Activated CD8-positive, alpha-beta memory T cell treated with anti-CD3 and anti-CD28 coated beads, Interleukin-2, amount 10 ng/mL, durations not matched to agents 7 days and 5 days (primary cell): ENCODE data around the gene AOAH. TPM values are rescaled to one million over a fixed set of nuclear protein-coding genes. Genes with fewer than 3 reads are reported as not detected.
"Not testable (repeated sequence)": the region's sequence is repeated elsewhere in the genome, so short reads cannot be mapped to it uniquely, and the experiment has no call there.

Source experiments
- ATAC-seq: fragments of 150-1000 bp; cut with Tn5 transposase; one replicate; pipeline ENCODE4 v1.10.0; 2021; ENCODE audit warnings: moderate library complexity
- CTCF ChIA-PET: fragments of 350-600 bp; sonication (Branson Sonifier 250); formaldehyde crosslinking; loops from one replicate; lab custom pipeline; 2021; ENCODE audit warnings: antibody characterized with exemption; lab: Charles Lee
- DNase-seq: peaks from one replicate; pipeline ENCODE4 v3.0.0-alpha.2; 2020
- H3K27ac Mint-ChIP-seq: one replicate; pipeline ENCODE4 v1.8.0; 2021; ENCODE audit warnings: mild to moderate bottlenecking, mixed read lengths
- H3K27me3 Mint-ChIP-seq: one replicate; pipeline ENCODE4 v1.8.0; 2021; ENCODE audit warnings: mixed read lengths
- H3K36me3 Mint-ChIP-seq: one replicate; pipeline ENCODE4 v1.8.0; 2021; ENCODE audit warnings: mild to moderate bottlenecking, mixed read lengths
- H3K4me1 Mint-ChIP-seq: one replicate; pipeline ENCODE4 v1.8.0; 2021; ENCODE audit warnings: mixed read lengths
- H3K4me3 Mint-ChIP-seq: one replicate; pipeline ENCODE4 v1.8.0; 2021; ENCODE audit warnings: mild to moderate bottlenecking, moderate library complexity, mixed read lengths
- H3K9me3 Mint-ChIP-seq: one replicate; pipeline ENCODE4 v1.8.0; 2022; ENCODE audit warnings: low read depth, mixed read lengths
- total RNA-seq, 2 experiments: library from RNA; stranded (reverse); gene quantifications; one replicate each; pipeline ENCODE4 v1.2.3, GENCODE V29; 2021

Gene AOAH
- total RNA-seq, 2 experiments from 2014 or later = 44.5 to 48.8 TPM

- ATAC-seq (no peak), DNase-seq (no peak)
- Mint-ChIP-seq H3K36me3 (peaks cover 24% of the 10 kb centered on the region), H3K4me3 (no peak overlapping the region), H3K27ac (no peak overlapping the region), H3K27me3 (no peaks in the 10 kb centered on the region), H3K9me3 (no peaks in the 10 kb centered on the region), H3K4me1 (peaks cover 19% of the 10 kb centered on the region)
- CTCF ChIA-PET = interaction anchor here (0.5 to 2.9 kb wide), 4 partner anchors 11 to 524 kb away, joined by 3 to 19 read pairs (median 4); no protein-coding TSS in a partner anchor
Measured at GRCh38 chr7:36658335-36659171, 65.7 kb downstream of the AOAH start.

- CTCF ChIA-PET = interaction anchor here (1.2 to 2.9 kb wide), 3 partner anchors 13 to 525 kb away, joined by 3 to 19 read pairs (median 8); no protein-coding TSS in a partner anchor
- no peak overlapping the region for H3K4me3 Mint-ChIP-seq
- H3K4me1 Mint-ChIP-seq = peaks cover 25% of the 10 kb centered on the region
- peak overlapping the region; percentile 64 for H3K27ac Mint-ChIP-seq
- ATAC-seq (no peak), DNase-seq (no peak)
- no peaks in the 10 kb centered on the region for H3K27me3 Mint-ChIP-seq
- H3K9me3 Mint-ChIP-seq = no peaks in the 10 kb centered on the region
- H3K36me3 Mint-ChIP-seq = peaks cover 28% of the 10 kb centered on the region
Measured at GRCh38 chr7:36657036-36657660, 67.1 kb downstream of the AOAH start.

DNA sequence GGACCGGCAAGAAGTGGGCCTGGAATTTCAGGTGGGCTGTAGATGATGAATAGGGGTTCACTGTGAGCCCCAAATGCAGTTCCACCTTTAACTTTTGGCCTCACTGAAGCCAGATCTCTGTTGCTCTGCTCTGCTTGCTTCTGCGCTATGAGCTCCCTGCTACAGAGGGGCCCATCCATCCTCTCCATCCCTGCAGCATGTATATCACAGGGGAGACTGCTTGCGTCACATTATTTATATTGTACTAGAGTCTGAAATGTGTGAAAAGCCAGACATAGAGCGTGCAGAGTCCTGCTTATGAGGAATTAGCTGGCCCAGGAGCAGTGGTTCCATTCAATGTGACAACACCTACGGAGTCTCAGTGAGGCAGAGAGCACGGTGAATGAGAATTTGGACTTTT lies 69.9 kb downstream of the AOAH start:
- DNase-seq = no peak
- ATAC-seq = no peak
- Mint-ChIP-seq H3K27me3 (no peaks in the 10 kb centered on the region), H3K27ac (no peak overlapping the region), H3K9me3 (no peaks in the 10 kb centered on the region), H3K4me3 (no peak overlapping the region), H3K4me1 (peaks cover 36% of the 10 kb centered on the region), H3K36me3 (peaks cover 38% of the 10 kb centered on the region)
- CTCF ChIA-PET = interaction anchor here (2.5 kb wide), 1 partner anchor 16 kb away, joined by 8 read pairs; no protein-coding TSS in a partner anchor

DNA sequence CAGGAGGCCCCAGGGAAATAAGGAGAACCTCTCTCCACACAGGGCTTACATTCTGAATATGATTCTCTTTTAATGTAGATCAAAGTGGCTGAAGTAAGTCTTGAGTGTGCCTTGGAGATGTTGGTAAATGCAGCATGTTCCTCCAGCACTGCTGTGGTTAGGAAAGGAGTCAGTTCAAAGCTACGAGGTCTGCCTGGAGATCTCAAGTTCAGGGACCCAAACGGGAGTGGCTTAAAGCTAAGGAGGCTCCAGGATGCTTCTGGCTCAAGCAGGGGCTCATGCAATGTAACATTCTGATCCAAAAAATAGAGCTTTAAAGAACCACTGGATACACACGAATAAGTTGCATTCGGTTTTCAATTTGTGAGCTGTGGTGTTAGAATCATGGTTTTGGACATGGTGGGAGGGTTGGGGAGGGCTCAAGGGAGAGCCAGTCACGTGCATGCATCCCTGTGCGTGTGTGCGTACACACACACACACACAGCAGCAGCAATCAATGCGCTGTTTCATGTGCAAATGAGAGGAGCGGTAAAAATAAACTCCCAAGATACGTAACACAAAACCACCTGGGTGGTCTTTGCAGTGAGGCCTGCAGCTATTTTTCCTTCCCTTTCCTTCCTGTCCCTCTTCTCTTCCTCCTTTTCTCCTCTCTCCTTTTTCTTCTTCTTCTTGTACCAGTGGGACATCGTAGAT lies 70.5 kb downstream of the AOAH start:
- H3K9me3 Mint-ChIP-seq = no peaks in the 10 kb centered on the region
- H3K4me3 Mint-ChIP-seq = no peak overlapping the region
- H3K27me3 Mint-ChIP-seq = no peaks in the 10 kb centered on the region
- peaks cover 34% of the 10 kb centered on the region for H3K4me1 Mint-ChIP-seq
- DNase-seq (no peak), ATAC-seq (no peak)
- CTCF ChIA-PET = interaction anchor here (1.0 kb wide), 1 partner anchor 12 kb away, joined by 4 read pairs; no protein-coding TSS in a partner anchor
- H3K36me3 Mint-ChIP-seq = peaks cover 38% of the 10 kb centered on the region
- H3K27ac Mint-ChIP-seq = no peak overlapping the region

DNA sequence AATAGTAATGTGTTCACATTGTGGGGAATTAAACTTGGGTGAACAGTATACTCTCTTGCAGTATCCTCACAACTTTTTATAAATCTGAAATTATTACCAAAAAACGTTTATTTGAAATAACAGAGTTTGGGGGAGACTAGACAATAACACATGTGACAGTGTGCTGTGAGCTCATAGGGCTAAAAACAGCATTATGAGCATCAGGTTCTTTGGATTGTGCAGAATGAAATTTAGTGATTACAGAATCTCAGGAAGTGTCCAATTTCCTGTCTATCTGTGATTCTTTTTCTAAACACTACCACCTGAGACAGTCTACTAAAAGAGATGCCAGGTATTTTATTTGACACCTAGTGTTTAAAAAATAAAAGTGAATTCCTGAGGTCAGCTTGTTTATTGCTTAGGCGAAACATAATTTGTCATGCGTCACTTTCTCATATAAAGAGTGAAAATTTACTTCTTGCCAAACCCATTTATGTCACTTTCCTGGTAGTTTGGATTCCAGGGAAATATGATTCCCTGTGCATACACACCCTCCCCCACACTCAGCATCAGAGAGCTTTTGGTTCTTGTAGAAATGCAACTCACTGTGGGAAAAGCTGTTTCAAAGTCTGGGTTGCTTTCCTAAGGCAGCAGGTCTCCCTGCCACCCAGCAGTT lies 71.2 kb downstream of the AOAH start:
- Mint-ChIP-seq H3K27ac (no peak overlapping the region), H3K4me3 (no peak overlapping the region), H3K4me1 (peaks cover 31% of the 10 kb centered on the region), H3K27me3 (no peaks in the 10 kb centered on the region), H3K9me3 (no peaks in the 10 kb centered on the region), H3K36me3 (peaks cover 38% of the 10 kb centered on the region)
- CTCF ChIA-PET = interaction anchor here (1.0 kb wide), 1 partner anchor 11 kb away, joined by 4 read pairs; no protein-coding TSS in a partner anchor
- DNase-seq (no peak), ATAC-seq (no peak)

DNA sequence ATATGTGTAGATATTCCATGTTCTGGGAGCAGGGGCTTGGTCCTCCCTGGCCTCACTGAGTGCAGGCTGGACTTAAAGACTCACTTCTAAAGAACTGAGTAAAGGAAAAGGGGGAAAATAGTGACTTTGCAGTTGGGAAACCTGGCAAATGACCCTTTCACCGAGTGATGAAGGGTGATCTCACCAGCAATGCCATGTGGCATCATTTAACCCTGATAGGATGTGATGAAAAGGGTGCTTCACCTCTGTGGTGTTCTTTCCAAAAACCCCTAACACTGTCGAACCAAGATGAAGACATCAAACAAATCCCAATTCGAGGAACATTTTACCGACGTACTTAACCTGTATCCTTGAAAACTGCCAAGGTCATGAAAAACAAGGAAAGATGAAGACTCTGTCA lies 71.9 kb downstream of the AOAH start:
- CTCF ChIA-PET = interaction anchor here (1.0 kb wide), 1 partner anchor 10 kb away, joined by 4 read pairs; no protein-coding TSS in a partner anchor
- peaks cover 39% of the 10 kb centered on the region for H3K36me3 Mint-ChIP-seq
- DNase-seq (no peak), ATAC-seq (no peak)
- peaks cover 26% of the 10 kb centered on the region for H3K4me1 Mint-ChIP-seq
- no peak overlapping the region for H3K27ac Mint-ChIP-seq
- no peaks in the 10 kb centered on the region for H3K9me3 Mint-ChIP-seq
- no peak overlapping the region for H3K4me3 Mint-ChIP-seq
- no peaks in the 10 kb centered on the region for H3K27me3 Mint-ChIP-seq

GRCh38 chr7:36651404-36651803 lies 72.9 kb downstream of the AOAH start:
- H3K27me3 Mint-ChIP-seq = no peaks in the 10 kb centered on the region
- ATAC-seq (no peak), DNase-seq (no peak)
- no peak overlapping the region for H3K4me3 Mint-ChIP-seq
- H3K4me1 Mint-ChIP-seq = peaks cover 21% of the 10 kb centered on the region
- no peaks in the 10 kb centered on the region for H3K9me3 Mint-ChIP-seq
- CTCF ChIA-PET = interaction anchor here (1.1 kb wide), 2 partner anchors 12 to 13 kb away, joined by 3 to 4 read pairs; no protein-coding TSS in a partner anchor
- H3K36me3 Mint-ChIP-seq = peaks cover 37% of the 10 kb centered on the region
- no peak overlapping the region for H3K27ac Mint-ChIP-seq

DNA sequence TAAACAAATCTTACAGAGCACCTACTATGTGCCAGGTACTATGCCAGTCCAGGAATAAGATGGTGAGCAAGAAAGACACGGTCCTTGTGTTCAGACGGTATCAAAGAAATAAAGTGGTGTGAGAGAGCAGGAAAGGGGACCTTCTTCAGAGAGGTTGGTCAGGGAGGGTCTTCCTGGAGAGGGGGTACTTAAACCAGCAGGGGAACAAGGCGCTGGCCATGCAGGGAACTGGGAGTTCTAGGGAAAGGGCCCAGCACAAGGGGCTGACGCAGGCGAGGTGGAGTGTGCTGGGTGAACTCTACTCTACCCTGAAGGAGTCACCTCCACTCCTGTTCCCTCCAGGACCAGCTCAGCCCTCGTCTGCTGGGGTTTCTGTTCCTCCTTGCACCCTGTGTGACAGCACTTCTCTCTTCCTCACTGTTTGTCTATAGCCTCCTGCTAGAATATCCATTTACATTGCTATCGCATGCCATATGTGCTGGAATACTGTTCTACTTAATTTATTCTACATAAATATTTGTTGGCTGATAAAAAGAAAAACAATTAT lies 73.5 kb downstream of the AOAH start:
- Mint-ChIP-seq H3K36me3 (peaks cover 34% of the 10 kb centered on the region), H3K27me3 (no peaks in the 10 kb centered on the region), H3K4me1 (peaks cover 19% of the 10 kb centered on the region), H3K27ac (no peak overlapping the region), H3K9me3 (no peaks in the 10 kb centered on the region), H3K4me3 (no peak overlapping the region)
- no peak for ATAC-seq
- CTCF ChIA-PET = interaction anchor here (1.1 kb wide), 2 partner anchors 11 to 13 kb away, joined by 3 to 4 read pairs; no protein-coding TSS in a partner anchor
- DNase-seq = no peak

DNA sequence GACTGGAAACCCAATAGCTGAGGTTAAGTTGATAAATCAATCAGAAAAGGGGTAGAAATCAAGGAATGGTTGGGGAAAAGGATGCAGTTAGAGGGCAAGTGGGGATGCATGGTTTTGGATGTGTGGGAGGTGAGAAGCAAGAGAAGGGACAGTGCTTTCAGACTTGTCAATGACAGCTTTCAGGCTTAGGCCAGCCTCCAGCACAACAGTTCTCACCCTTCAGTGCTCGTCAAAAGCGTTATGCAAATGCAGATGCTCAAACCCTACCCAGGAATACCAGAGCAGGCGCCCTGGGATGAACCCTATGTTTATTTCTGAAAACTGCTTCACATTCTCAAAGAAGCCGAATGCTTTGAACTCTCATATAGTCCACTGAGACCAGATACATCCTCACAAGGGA lies 74.0 kb downstream of the AOAH start:
- no peak for DNase-seq
- CTCF ChIA-PET = no interaction called here
- no peak for ATAC-seq
- no peaks in the 10 kb centered on the region for H3K9me3 Mint-ChIP-seq
- peaks cover 31% of the 10 kb centered on the region for H3K36me3 Mint-ChIP-seq
- H3K4me3 Mint-ChIP-seq = no peak overlapping the region
- no peak overlapping the region for H3K27ac Mint-ChIP-seq
- H3K4me1 Mint-ChIP-seq = peaks cover 19% of the 10 kb centered on the region
- no peaks in the 10 kb centered on the region for H3K27me3 Mint-ChIP-seq

DNA sequence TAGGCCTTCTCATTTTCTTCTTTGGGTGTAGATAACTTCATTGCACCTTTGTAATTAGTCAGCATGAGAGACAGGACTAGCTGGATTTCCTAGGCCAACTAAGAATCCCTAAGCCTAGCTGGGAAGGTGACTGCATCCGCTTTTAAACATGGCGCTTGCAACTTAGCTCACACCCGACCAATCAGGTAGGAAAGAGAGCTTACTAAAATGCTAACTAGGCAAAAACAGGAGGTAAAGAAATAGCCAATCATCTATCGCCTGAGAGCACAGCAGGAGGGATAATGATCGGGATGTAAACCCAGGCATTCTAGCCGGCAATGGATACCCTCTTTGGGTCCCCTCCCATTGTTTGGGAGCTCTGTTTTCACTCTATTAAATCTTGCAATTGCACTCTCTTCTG lies 75.0 kb downstream of the AOAH start:
- H3K27ac Mint-ChIP-seq, ATAC-seq, H3K27me3 Mint-ChIP-seq, H3K4me3 Mint-ChIP-seq, H3K9me3 Mint-ChIP-seq, DNase-seq: not testable (repeated sequence)
- H3K36me3 Mint-ChIP-seq = peaks cover 25% of the 10 kb centered on the region
- CTCF ChIA-PET = interaction anchor here (0.5 kb wide), 1 partner anchor 1083 kb away, joined by 3 read pairs; no protein-coding TSS in a partner anchor
- peaks cover 20% of the 10 kb centered on the region for H3K4me1 Mint-ChIP-seq

- no peak for ATAC-seq
- H3K36me3 Mint-ChIP-seq = peaks cover 27% of the 10 kb centered on the region
- H3K27ac Mint-ChIP-seq = no peak overlapping the region
- no peaks in the 10 kb centered on the region for H3K9me3 Mint-ChIP-seq
- DNase-seq = no peak
- peaks cover 17% of the 10 kb centered on the region for H3K4me1 Mint-ChIP-seq
- CTCF ChIA-PET = interaction anchor here (0.8 kb wide), 1 partner anchor 24 kb away, joined by 4 read pairs; no protein-coding TSS in a partner anchor
- no peak overlapping the region for H3K4me3 Mint-ChIP-seq
- H3K27me3 Mint-ChIP-seq = no peaks in the 10 kb centered on the region
Measured at GRCh38 chr7:36648441-36648840, 75.9 kb downstream of the AOAH start.

- H3K4me3 Mint-ChIP-seq = no peak overlapping the region
- CTCF ChIA-PET = interaction anchor here (1.1 kb wide), 1 partner anchor 26 kb away, joined by 3 read pairs; no protein-coding TSS in a partner anchor
- H3K4me1 Mint-ChIP-seq = peaks cover 25% of the 10 kb centered on the region
- no peaks in the 10 kb centered on the region for H3K27me3 Mint-ChIP-seq
- DNase-seq = no peak
- no peak for ATAC-seq
- no peaks in the 10 kb centered on the region for H3K9me3 Mint-ChIP-seq
- no peak overlapping the region for H3K27ac Mint-ChIP-seq
- peaks cover 21% of the 10 kb centered on the region for H3K36me3 Mint-ChIP-seq
Measured at GRCh38 chr7:36644625-36645422, 79.5 kb downstream of the AOAH start.
